Measurements from ENCODE around the gene AGAP9.

GRCh38 chr10:47456794-47457527, 66.5 kb downstream of the AGAP9 start:
- TF ChIP-seq CTCF (IDR thresholded peaks at IDR 0.05; ENCODE audit: low read depth, low read length, poor library complexity, severe bottlenecking) (no peak), EZH2phosphoT487 (IDR thresholded peaks at IDR 0.05; ENCODE audit: borderline replicate concordance, low read length) (no peak)

All from DOHH2 (cell line).